T-helper 1 cell (primary cell): Measurements from ENCODE around the gene MMP19.

ENCODE experiments used
- DNase-seq, 5 donors: peaks; one replicate each; pipeline ENCODE4 v3.0.0-alpha.2; 2012 to 2020

The MMP19 gene

DNA sequence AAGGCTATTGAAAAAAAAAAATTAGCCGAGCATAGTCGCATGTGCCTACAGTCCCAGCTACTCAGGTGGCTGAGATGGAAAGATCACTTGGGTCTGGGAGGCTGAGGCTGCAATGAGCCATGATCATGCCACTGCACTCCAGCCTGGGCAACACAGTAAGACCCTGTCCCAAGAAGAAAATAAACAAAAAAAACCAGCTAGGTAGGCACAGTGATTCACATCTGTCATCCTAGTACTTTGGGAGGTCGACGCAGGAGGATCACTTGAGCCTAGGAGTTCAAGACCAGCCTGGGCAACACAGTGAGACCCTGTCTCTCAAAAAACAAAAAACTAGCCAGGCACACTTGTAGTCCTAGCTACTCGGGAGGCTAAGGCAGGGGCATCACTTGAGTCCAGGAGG, 33.5 kb downstream of the MMP19 start:
- DNase-seq, result no peak

DNA sequence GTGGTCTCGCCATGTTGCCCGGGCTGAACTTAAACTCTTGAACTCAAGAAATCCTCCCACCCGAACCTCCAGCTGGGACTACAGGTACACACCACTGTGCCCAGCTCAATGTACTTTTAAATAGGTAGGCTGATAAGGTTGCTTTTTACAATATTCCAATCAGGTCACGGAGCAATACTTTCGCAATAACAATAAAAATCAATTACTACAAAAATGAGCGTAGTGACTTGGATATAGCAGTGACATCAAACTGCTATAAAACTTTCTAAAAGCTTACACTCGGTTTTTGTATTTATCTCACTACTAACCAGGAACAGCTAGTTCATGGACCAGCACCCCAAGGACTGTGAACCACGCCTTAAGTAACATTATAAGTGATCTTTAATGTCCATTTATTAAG, 35.8 kb downstream of the MMP19 start:
- DNase-seq, result no peak

DNA sequence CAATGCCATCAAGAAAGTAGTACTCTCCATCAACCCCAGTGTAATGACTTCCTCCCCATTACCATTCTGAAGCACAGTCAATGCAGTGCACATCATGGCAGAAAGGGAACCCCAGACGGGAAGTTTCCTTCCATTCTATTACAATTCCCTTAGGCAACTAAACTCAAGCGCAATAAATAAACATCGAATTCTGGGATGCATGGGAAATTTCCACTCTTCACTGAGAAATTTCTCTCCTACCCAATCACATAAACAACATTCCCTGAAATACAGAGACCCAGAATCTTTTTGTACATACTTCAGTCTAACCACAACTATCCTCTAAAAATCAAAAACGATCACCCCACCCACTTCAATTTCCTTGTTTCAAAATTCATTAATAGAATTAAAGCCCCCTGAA, 45.2 kb downstream of the MMP19 start:
- DNase-seq, result no peak

DNA sequence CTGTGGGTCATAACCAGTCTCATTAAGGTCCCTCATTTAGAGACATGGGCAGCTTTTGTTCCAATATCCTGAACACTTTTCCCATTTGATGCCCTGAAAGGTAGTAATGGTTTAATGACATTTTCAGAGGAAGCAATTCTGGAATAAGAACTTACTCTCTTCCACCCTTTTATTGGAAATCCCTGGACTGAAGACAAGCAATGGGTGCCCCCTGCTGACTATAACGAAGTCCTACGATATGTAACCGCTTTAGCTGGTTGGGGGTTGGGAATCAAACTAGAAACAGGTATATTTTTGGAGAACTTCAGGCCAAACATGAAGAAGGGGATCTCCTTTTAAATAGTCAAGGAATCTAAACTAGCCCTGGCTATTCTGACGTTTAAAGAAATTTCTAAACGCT, 45.7 kb downstream of the MMP19 start:
- peak in 1 of 5 donors; percentile 5 for DNase-seq

DNA sequence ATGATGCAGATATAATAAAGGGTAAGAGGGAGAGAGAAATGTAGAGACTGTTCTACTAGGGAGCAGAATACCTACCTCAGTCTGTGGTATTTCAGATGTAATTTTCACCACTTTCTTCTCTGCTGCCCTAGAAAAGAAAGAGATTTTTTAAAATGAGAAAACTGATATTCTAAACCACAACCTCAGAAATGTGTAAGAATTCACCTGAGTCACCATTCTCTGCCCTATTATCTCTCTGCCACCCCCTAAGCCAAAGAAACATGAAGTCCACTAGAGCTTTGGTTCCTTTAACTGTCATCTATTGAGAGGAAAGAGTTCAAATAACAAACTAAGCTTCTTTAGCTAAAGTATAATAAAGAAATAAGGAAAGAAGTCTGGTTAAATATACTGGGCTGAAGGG, 46.8 kb downstream of the MMP19 start:
- no peak for DNase-seq

DNA sequence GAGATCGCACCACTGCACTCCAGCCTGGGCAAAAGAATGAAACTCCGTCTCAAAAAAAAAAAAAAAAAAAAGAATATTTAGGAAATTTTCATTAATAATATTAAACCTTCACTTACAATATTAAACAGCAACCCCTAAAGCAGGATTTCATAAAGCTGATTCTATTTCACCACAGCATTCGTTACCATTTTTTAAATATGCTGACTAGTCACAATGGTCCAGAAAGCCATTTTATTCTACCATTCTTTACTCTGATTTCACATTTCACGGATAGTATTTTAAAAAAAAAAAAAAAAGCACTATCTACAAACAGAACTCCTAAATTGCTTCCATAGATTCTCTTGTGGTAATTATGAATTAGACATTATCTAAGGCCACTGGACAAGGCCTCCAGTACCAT, 52.8 kb downstream of the MMP19 start:
- DNase-seq, result no peak

DNA sequence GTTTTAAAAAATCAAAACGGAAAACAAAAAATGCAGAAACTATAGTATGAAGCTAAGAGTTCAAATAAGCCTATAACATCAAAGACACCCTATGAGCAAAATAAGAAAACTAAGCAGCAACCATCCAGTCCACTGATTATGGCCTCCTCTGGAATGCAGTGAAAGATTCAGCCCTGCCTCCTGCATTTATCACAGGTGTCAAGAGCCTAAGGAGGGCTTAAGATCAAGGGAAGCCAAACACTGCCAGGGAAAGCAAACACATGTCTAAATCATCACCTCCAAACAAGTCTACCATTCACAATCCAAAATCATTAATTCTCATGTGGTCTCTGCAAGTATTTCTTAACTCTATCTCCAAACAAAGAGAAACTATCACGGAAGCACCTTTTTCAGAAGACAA, 53.6 kb downstream of the MMP19 start:
- no peak for DNase-seq

DNA sequence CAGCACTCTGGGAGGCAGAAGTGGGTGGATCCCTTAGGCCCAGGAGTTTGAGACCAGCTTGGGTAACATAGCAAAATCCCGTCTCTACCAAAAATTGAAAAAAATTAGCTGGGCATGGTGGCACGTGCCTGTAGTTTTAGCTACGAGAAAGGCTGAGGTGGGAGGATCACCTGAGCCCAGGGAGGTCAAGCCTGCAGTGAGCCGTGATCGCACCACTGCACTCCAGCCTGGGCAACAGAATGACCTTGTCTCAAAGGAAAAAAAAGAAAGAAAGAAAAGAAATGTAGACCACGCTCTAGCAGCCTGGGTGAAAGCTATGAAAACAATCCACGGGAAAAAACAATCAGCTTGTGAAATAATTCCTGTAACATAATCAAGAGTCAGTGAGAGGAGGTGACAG, 54.2 kb downstream of the MMP19 start:
- no peak for DNase-seq
